ENCODE data around the gene TRAP1. TPM values are rescaled to one million over a fixed set of nuclear protein-coding genes. Genes with fewer than 3 reads are reported as not detected.

Gene TRAP1
- total and polyA plus RNA-seq, 2 experiments from 2014 or later: 143 to 228 TPM

DNA sequence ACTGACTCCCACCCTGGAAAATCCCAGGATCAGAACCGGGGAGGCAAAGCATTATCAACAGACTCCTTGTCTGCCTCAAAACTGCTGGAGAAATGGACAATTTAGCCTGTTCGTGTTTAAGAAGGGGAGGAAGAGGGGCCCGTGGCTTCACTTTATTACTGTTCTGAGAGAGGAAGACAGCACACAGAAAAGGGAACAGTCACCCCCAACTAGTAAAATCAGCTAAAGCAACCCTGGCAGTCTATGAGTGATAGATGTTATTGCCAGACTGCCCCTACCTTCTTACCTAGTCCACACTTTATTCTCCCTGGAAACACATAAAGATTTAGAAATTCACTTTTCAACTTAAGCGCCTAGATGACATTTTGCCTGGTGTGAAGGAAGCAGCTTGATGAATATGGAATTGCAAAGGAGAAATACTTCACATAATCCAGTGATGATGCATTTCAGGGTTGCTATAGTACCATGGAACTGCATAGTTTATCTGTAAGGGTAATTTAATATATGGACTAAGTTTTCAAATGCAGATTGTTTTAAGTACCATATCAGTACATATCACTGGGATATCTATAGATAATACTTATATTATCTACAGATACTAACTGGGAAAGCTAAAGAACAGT is 36.9 kb upstream of the TRAP1 start:
- Histone ChIP-seq H3F3A (replicated peaks; ENCODE audit: low read depth) (0 out of 2 replicates have a peak, but pooled peaks cover 4% of the 10 kb centered on the region), H3K4me3 (no peak overlapping the region), H3K9me2 (ENCODE audit: insufficient read depth) (no peaks in the 10 kb centered on the region), H3K27ac (ENCODE audit: low read depth) (peak overlapping the region; percentile 82), H3K4me2 (no peak overlapping the region), H3K79me2 (replicated peaks; ENCODE audit: insufficient read depth) (peaks cover 3% of the 10 kb centered on the region; the same call in 1 of the 2 replicates), H3K4me1 (ENCODE audit: insufficient read depth) (no peaks in the 10 kb centered on the region), H4K20me1 (replicated peaks; ENCODE audit: insufficient read depth) (peaks cover 10% of the 10 kb centered on the region), H2AFZ (no peak overlapping the region), H3K36me3 (ENCODE audit: insufficient read depth) (peaks cover 26% of the 10 kb centered on the region), H3K27me3 (ENCODE audit: insufficient read depth) (no peaks in the 10 kb centered on the region)
- H3K27ac Mint-ChIP-seq: no peak overlapping the region
- ATAC-seq (no peak), DNase-seq (ENCODE audit: low spot score) (no peak)
- H3K9me3 Mint-ChIP-seq: no peaks in the 10 kb centered on the region
- H3K4me1 Mint-ChIP-seq: no peaks in the 10 kb centered on the region
- H3K36me3 Mint-ChIP-seq (ENCODE audit: low read depth): peaks cover 53% of the 10 kb centered on the region
- H3K27me3 Mint-ChIP-seq (ENCODE audit: insufficient read depth, low read depth, poor library complexity): peaks cover 2% of the 10 kb centered on the region
- no peak for TF ChIP-seq JUNB (IDR thresholded peaks at IDR 0.05; ENCODE audit: unreplicated experiment)
- TF ChIP-seq, protein P1, sequence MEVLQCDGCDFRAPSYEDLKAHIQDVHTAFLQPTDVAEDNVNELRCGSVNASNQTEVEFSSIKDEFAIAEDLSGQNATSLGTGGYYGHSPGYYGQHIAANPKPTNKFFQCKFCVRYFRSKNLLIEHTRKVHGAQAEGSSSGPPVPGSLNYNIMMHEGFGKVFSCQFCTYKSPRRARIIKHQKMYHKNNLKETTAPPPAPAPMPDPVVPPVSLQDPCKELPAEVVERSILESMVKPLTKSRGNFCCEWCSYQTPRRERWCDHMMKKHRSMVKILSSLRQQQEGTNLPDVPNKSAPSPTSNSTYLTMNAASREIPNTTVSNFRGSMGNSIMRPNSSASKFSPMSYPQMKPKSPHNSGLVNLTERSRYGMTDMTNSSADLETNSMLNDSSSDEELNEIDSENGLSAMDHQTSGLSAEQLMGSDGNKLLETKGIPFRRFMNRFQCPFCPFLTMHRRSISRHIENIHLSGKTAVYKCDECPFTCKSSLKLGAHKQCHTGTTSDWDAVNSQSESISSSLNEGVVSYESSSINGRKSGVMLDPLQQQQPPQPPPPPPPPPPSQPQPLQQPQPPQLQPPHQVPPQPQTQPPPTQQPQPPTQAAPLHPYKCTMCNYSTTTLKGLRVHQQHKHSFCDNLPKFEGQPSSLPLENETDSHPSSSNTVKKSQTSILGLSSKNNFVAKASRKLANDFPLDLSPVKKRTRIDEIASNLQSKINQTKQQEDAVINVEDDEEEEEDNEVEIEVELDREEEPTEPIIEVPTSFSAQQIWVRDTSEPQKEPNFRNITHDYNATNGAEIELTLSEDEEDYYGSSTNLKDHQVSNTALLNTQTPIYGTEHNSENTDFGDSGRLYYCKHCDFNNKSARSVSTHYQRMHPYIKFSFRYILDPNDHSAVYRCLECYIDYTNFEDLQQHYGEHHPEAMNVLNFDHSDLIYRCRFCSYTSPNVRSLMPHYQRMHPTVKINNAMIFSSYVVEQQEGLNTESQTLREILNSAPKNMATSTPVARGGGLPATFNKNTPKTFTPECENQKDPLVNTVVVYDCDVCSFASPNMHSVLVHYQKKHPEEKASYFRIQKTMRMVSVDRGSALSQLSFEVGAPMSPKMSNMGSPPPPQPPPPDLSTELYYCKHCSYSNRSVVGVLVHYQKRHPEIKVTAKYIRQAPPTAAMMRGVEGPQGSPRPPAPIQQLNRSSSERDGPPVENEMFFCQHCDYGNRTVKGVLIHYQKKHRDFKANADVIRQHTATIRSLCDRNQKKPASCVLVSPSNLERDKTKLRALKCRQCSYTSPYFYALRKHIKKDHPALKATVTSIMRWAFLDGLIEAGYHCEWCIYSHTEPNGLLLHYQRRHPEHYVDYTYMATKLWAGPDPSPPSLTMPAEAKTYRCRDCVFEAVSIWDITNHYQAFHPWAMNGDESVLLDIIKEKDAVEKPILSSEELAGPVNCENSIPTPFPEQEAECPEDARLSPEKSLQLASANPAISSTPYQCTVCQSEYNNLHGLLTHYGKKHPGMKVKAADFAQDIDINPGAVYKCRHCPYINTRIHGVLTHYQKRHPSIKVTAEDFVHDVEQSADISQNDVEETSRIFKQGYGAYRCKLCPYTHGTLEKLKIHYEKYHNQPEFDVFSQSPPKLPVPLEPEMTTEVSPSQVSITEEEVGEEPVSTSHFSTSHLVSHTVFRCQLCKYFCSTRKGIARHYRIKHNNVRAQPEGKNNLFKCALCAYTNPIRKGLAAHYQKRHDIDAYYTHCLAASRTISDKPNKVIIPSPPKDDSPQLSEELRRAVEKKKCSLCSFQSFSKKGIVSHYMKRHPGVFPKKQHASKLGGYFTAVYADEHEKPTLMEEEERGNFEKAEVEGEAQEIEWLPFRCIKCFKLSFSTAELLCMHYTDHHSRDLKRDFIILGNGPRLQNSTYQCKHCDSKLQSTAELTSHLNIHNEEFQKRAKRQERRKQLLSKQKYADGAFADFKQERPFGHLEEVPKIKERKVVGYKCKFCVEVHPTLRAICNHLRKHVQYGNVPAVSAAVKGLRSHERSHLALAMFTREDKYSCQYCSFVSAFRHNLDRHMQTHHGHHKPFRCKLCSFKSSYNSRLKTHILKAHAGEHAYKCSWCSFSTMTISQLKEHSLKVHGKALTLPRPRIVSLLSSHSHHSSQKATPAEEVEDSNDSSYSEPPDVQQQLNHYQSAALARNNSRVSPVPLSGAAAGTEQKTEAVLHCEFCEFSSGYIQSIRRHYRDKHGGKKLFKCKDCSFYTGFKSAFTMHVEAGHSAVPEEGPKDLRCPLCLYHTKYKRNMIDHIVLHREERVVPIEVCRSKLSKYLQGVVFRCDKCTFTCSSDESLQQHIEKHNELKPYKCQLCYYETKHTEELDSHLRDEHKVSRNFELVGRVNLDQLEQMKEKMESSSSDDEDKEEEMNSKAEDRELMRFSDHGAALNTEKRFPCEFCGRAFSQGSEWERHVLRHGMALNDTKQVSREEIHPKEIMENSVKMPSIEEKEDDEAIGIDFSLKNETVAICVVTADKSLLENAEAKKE (CRISPR knock-in tag; IDR thresholded peaks at IDR 0.05): no peak
- TF ChIP-seq POLR2AphosphoS5 (IDR thresholded peaks at IDR 0.05; ENCODE audit: low read depth): no peak
- TF ChIP-seq EZH2 (IDR thresholded peaks at IDR 0.05; ENCODE audit: low read depth, unreplicated experiment): no peak
- no peak for TF ChIP-seq ZNF331 (CRISPR knock-in tag; IDR thresholded peaks at IDR 0.05; ENCODE audit: low read depth)
- no peak overlapping the region for H3K4me3 Mint-ChIP-seq

DNA sequence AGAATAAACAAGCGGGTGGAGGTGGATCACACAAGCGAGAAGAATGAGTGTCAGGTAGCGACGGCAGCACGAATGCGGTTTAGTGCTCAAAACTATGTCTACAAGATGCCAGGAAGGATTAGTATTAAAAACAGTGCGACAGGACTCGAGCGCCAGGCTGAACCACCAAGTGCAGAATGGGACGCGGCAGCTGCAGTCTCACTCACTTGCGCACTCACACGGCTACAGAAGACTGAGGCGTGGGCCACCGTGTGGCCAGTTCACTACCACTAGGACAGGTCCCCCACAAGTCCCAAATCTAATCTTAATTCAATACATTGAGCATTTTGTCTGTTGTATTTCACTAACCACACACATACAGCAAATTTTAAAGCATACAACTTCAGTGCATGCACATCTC is 35.7 kb upstream of the TRAP1 start:
- Histone ChIP-seq H3K27ac (ENCODE audit: low read depth) (peak overlapping the region; percentile 24; the same call in 1 of the 2 replicates), H3F3A (replicated peaks; ENCODE audit: low read depth) (0 out of 2 replicates have a peak, but pooled peaks cover 4% of the 10 kb centered on the region), H3K4me3 (no peak overlapping the region), H3K79me2 (replicated peaks; ENCODE audit: insufficient read depth) (peaks cover 3% of the 10 kb centered on the region; the same call in 1 of the 2 replicates), H3K4me2 (no peak overlapping the region), H3K36me3 (ENCODE audit: insufficient read depth) (peaks cover 19% of the 10 kb centered on the region), H3K4me1 (ENCODE audit: insufficient read depth) (no peaks in the 10 kb centered on the region), H4K20me1 (replicated peaks; ENCODE audit: insufficient read depth) (peaks cover 10% of the 10 kb centered on the region), H3K27me3 (ENCODE audit: insufficient read depth) (no peaks in the 10 kb centered on the region), H2AFZ (no peak overlapping the region), H3K9me2 (ENCODE audit: insufficient read depth) (no peaks in the 10 kb centered on the region)
- DNase-seq (ENCODE audit: low spot score) (peak; percentile 15), ATAC-seq (no peak)
- Mint-ChIP-seq H3K27ac (no peak overlapping the region), H3K4me3 (no peak overlapping the region; the same call in 2 of the 3 replicates), H3K9me3 (no peaks in the 10 kb centered on the region; the same call in 2 of the 3 replicates), H3K27me3 (ENCODE audit: insufficient read depth, low read depth, poor library complexity) (peaks cover 2% of the 10 kb centered on the region), H3K4me1 (no peaks in the 10 kb centered on the region), H3K36me3 (ENCODE audit: low read depth) (peaks cover 49% of the 10 kb centered on the region)
- TF ChIP-seq, protein P2, sequence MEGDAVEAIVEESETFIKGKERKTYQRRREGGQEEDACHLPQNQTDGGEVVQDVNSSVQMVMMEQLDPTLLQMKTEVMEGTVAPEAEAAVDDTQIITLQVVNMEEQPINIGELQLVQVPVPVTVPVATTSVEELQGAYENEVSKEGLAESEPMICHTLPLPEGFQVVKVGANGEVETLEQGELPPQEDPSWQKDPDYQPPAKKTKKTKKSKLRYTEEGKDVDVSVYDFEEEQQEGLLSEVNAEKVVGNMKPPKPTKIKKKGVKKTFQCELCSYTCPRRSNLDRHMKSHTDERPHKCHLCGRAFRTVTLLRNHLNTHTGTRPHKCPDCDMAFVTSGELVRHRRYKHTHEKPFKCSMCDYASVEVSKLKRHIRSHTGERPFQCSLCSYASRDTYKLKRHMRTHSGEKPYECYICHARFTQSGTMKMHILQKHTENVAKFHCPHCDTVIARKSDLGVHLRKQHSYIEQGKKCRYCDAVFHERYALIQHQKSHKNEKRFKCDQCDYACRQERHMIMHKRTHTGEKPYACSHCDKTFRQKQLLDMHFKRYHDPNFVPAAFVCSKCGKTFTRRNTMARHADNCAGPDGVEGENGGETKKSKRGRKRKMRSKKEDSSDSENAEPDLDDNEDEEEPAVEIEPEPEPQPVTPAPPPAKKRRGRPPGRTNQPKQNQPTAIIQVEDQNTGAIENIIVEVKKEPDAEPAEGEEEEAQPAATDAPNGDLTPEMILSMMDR (conservative IDR thresholded peaks at IDR 0.05; ENCODE audit: low read depth in 2 of 2): 0 out of 4 replicates have a peak, but pooled peaks of 1 of the 2 experiments have one; percentile 17
- no peak for TF ChIP-seq JUNB (IDR thresholded peaks at IDR 0.05; ENCODE audit: unreplicated experiment)
